Stimulated activated CD4-positive, alpha-beta T cell treated with anti-CD3 and anti-CD28 coated beads, Interleukin-1b, Interleukin-23, amount 100 ng/mL, for 4 hours (primary cell): ENCODE results near the gene RDH16.
"Not testable (repeated sequence)": the region's sequence is repeated elsewhere in the genome, so short reads cannot be mapped to it uniquely, and the experiment has no call there.

ENCODE experiments used
- DNase-seq, 2 donors: peaks; one replicate each; pipeline ENCODE4 v3.0.0-alpha.2; 2020; ENCODE audit warnings: low read depth in 2 of 2

The RDH16 gene

GRCh38 chr12:56954057-56954957 lies 3.1 kb downstream of the RDH16 start:
- DNase-seq = no peak

- no peak for DNase-seq
These were observed 4.1 kb downstream of the RDH16 start for GRCh38 chr12:56953314-56953713.

GRCh38 chr12:56951582-56952339 lies 5.6 kb downstream of the RDH16 start:
- DNase-seq = no peak

GRCh38 chr12:56948881-56949280 lies 8.5 kb downstream of the RDH16 start:
- DNase-seq = no peak

GRCh38 chr12:56948457-56948777 lies 9.0 kb downstream of the RDH16 start:
- DNase-seq = no peak

GRCh38 chr12:56947633-56948456 lies 9.6 kb downstream of the RDH16 start:
- DNase-seq = no peak

GRCh38 chr12:56943878-56944277 lies 13.5 kb downstream of the RDH16 start:
- no peak for DNase-seq

- not testable (repeated sequence) for DNase-seq
These were observed 14.0 kb downstream of the RDH16 start for GRCh38 chr12:56943374-56943773.

- DNase-seq = no peak
These were observed 15.9 kb downstream of the RDH16 start for GRCh38 chr12:56941299-56942017.

- not testable (repeated sequence) for DNase-seq
These were observed 16.5 kb downstream of the RDH16 start for GRCh38 chr12:56940942-56941298.

GRCh38 chr12:56935752-56936151 lies 21.7 kb downstream of the RDH16 start:
- no peak for DNase-seq

- DNase-seq = no peak
These were observed 22.3 kb downstream of the RDH16 start for GRCh38 chr12:56935157-56935556.

GRCh38 chr12:56933826-56934625 lies 23.4 kb downstream of the RDH16 start, which contains the start of gene SDR9C7:
Gene SDR9C7 (minus strand): TSS chr12:56934408. CDS start chr12:56934261, 147 bp downstream.
- DNase-seq = no peak

GRCh38 chr12:56932867-56933266 lies 24.5 kb downstream of the RDH16 start:
- no peak for DNase-seq

GRCh38 chr12:56932146-56932545 lies 25.3 kb downstream of the RDH16 start:
- DNase-seq = no peak

- DNase-seq = no peak
These were observed 25.9 kb downstream of the RDH16 start for GRCh38 chr12:56931474-56931978.

- DNase-seq = no peak
These were observed 27.2 kb downstream of the RDH16 start for GRCh38 chr12:56930241-56930640.

GRCh38 chr12:56929780-56930179 lies 27.6 kb downstream of the RDH16 start:
- no peak for DNase-seq

- no peak for DNase-seq
These were observed 29.1 kb downstream of the RDH16 start for GRCh38 chr12:56928262-56928661.

GRCh38 chr12:56927281-56927680 lies 30.1 kb downstream of the RDH16 start:
- no peak for DNase-seq
